DND-41 (cell line): Measurements from ENCODE around the gene KLHL14.

Experiments
- CTCF ChIP-seq: IDR thresholded peaks from 2 replicates; pipeline ENCODE4 v1.5.1; 2012; ENCODE audit warnings: borderline replicate concordance, low read length, moderate library complexity, mild to moderate bottlenecking; ENCODE audit not compliant: poor library complexity, severe bottlenecking; ENCODE audit errors: extremely low read depth
- EZH2 ChIP-seq: IDR thresholded peaks from 3 replicates; pipeline ENCODE4 v1.6.1; 2012; ENCODE audit warnings: borderline replicate concordance, low read depth, mild to moderate bottlenecking, moderate library complexity, low read length, inconsistent platforms; ENCODE audit not compliant: severe bottlenecking

DNA sequence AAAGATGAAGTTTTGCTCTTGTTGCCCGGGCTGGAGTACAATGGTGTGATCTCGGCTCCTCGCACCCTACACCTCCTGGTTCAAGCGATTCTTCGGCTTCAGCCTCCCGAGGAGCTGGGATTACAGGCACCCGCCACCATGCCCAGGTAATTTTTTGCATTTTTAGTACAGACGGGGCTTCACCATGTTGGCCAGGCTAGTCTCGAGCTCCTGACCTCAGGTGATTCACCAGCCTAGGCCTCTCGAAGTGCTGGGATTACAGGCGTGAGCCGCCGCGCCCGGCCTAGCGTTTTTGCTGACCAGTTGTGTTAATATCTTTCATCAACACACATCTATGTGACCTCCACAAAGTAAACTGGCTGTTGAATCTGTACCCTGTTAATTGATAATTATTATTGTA, 49.4 kb upstream of the KLHL14 start:
- TF ChIP-seq CTCF = no peak
- TF ChIP-seq EZH2 = no peak
